Right ventricle myocardium superior (tissue), 1 donor: ENCODE measurements around the gene SCYL2. TPM values are rescaled to one million over a fixed set of nuclear protein-coding genes. Genes with fewer than 3 reads are reported as not detected.
"Not testable (repeated sequence)": the region's sequence is repeated elsewhere in the genome, so short reads cannot be mapped to it uniquely, and the experiment has no call there.

Experiments
- ATAC-seq: fragments of 200-7000 bp; cut with Tn5 transposase; one replicate; pipeline ENCODE4 v1.9.1; 2020; ENCODE audit warnings: mild to moderate bottlenecking; ENCODE audit not compliant: poor library complexity
- DNase-seq: peaks from one replicate; pipeline ENCODE4 v3.0.0-alpha.2; 2020
- intact Hi-C: fragments of 100-400 bp; cut with DNase I; formaldehyde crosslinking; loops from one replicate; pipeline ENCODE4 v1.11.2; 2022
- long read RNA-seq: library from polyadenylated mRNA; unstranded; transcript quantifications from one replicate; pipeline ENCODE4 v2.0.0, GENCODE V29; 2021
- total RNA-seq: library from RNA; stranded (reverse); fragmentation: NEBNext Ultra II Directional; extraction: Animal tissue kit (Norgen Biotek cat#: 25700); gene quantifications from one replicate; pipeline ENCODE4 v1.2.1, GENCODE V29; 2021
- donor health status: DM: no; HTN: yes; CAD: no; lungs with severe emphysema.

The SCYL2 gene, protein sequence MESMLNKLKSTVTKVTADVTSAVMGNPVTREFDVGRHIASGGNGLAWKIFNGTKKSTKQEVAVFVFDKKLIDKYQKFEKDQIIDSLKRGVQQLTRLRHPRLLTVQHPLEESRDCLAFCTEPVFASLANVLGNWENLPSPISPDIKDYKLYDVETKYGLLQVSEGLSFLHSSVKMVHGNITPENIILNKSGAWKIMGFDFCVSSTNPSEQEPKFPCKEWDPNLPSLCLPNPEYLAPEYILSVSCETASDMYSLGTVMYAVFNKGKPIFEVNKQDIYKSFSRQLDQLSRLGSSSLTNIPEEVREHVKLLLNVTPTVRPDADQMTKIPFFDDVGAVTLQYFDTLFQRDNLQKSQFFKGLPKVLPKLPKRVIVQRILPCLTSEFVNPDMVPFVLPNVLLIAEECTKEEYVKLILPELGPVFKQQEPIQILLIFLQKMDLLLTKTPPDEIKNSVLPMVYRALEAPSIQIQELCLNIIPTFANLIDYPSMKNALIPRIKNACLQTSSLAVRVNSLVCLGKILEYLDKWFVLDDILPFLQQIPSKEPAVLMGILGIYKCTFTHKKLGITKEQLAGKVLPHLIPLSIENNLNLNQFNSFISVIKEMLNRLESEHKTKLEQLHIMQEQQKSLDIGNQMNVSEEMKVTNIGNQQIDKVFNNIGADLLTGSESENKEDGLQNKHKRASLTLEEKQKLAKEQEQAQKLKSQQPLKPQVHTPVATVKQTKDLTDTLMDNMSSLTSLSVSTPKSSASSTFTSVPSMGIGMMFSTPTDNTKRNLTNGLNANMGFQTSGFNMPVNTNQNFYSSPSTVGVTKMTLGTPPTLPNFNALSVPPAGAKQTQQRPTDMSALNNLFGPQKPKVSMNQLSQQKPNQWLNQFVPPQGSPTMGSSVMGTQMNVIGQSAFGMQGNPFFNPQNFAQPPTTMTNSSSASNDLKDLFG
- total RNA-seq: 24.7 TPM
- long read RNA-seq, full-length matches to known transcripts: 12 of 27 reads
- long read RNA-seq, partial matches to known transcripts: 4 of 27 reads
- long read RNA-seq, other reads (novel, unspliced or antisense): 11 of 27 reads

DNA sequence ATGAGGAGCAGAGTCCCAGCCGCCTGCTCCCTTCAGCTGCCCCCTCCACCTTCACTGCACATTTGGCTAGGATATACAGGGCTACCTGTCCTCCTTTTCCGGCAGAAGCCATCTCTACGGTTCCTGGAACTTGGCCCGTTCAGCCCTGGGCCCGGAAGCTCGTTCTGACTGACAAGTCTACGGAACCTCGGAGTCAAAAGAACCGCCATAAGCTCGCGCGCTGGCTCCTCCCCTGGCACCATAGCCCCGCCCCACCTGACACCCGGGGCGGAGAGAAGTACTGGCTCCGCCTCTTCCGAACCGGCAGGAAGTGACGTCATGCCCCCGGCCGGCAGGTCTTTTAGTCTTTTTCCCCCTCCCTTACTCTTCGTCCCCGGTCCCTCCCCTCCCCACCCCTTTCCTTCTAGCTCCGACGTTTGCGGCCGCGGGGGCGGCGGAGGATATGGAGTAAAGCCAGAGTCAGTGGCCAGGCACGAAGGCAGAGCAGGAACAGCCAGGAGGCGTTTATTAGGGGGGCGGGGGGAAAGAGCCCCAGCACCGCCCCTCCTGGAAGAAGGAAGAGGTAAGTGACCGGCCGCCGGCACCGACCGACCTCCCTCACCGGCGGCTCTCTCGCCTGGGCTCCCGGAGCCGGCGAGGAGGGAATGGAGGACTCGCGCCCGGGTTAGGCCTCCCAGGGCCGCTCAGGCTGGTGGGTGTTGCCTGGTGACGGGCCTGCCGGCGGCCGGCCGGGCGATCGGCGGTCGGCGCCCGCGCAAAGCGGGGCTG is at the start of gene SCYL2, which contains the start of gene DEPDC4:
Gene SCYL2, plus strand, starts transcription at position 343 of the 768 bp plus-strand sequence. CDS start 15,794 bp downstream, outside the sequence.
Gene DEPDC4, minus strand, starts transcription at position 245 of the 768 bp plus-strand sequence. Its CDS starts 3 bp downstream, at position 242.
- DNase-seq (peak; percentile 96), ATAC-seq (peak; percentile 98)
- intact Hi-C loops: loop anchor here (10.0 kb wide), 1 partner anchor 132 kb away; no protein-coding TSS in a partner anchor

DNA sequence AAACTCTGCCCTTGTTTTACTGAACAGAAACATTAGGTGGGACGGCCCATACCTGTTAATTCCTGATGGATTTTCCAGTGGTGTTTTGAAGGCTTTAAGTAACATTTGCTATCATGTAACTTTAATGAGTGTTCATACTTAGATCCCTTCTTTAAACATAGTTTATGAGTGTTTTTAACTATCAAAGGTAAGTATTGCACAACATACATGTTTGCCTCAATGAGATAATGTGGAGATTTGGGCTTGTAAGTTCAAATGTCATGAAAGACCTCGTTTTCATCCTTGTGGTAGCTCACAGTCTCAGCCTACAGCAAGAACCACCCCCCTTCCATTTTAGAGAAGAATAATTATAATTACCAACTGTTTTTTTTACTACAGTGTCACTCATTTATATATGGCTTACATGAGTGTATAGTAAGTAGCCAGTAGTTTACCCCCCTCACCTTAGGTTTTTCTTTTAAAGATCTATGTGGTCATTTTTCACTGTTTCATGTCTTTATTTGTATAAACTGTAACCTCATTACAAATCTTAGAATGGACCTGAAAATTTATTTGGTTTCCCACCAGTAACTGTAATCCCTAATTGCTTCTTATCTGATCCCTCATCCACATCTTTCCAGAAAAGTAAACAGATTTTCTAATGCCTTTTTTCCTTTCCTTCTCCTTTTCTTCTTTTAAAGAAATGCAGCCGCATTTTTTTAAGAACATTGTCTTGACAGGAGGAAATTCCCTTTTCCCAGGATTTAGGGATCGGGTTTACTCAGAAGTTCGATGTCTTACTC is 47.5 kb upstream of the SCYL2 start:
- DNase-seq (no peak), ATAC-seq (no peak)
- intact Hi-C loops: no loop called here

DNA sequence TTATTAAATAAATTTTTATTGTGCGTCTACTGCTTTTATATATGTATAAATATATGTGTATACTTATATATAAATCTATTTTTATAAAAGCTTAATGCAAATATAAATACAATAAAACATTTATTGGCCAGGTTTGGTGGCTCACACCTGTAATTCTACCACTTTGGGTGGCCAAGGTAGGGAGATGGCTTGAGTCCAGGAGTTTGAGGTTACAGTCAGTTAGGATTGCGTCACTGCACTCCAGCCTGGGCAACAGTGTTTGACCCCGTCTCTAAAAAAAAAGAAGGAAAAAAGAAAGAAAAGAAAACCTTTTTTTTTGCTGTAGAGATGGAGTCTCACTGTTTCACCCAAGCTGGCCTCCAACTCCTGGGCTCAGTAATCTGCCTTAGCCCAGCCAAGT is 45.5 kb upstream of the SCYL2 start:
- no peak for DNase-seq
- intact Hi-C loops: no loop called here

DNA sequence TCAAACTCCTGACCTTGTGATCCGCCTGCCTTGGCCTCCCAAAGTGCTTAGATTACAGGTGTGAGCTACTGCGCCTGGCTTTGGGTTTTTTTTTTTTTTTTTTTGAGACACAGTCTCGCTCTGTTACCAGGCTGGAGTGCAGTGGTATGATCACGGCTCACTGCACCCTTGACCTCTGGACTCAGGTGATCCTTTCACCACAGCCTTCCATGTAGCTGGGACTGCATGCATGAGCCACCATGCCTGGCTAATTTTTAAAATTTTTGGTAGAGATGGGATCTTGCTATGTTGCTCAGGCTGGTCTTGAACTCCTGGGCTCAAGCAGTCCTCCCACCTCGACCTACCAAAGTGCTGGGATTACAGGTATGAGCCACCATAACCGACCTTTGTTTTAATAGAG is 44.8 kb upstream of the SCYL2 start:
- intact Hi-C loops, DNase-seq, ATAC-seq: not testable (repeated sequence)

More for the DNA sequence above, 45.5 kb upstream of the SCYL2 start:
- no peak for ATAC-seq

DNA sequence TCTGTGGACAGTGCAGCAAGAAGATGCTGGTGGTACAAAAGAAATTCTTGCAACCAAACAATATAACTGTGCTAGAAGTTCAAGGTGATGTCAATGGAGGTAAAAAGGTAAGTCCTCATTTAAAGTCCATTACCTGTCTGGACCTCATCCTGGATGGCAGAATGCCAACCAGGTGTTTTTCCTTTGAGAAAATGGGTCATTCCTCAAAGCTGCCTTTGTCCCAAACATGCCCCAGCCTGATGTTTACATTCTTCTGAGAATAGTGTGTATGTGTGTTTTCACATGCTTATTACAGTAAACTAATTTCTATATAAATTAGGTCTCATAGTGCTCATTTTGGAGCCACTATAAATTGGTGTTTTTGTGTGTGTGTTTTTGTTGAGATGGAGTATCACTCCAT is 41.5 kb upstream of the SCYL2 start:
- intact Hi-C loops: no loop called here
- DNase-seq (no peak), ATAC-seq (no peak)

DNA sequence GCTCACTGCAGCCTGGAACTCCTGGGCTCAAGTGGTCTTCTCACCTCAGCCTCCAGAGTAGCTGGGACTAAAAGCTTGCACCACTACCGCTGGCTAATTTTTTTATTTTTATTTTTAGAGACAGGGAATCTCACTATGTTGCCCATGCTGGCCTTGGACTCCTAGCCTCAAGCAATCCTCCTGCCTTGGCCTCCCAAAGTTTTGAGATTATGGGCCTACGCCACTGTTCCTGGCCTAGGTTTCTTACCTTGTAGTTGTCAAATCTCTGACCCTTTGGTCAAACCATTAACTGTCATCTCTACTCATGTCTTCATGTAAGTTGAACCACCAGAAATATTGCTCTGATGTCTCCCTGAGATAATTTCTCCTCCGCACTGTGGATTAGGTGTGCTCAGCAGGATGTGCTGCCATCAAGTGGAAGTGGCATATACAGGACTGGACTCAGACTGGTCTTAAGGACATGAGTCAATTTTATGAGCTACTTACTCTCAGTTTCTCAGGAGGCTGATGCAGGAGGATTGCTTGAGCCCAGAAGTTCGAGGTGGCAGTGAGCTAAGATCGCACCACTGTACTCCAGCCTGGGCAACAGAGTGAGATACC is 37.8 kb upstream of the SCYL2 start:
- ATAC-seq: no peak
- intact Hi-C loops: no loop called here
- DNase-seq: no peak

DNA sequence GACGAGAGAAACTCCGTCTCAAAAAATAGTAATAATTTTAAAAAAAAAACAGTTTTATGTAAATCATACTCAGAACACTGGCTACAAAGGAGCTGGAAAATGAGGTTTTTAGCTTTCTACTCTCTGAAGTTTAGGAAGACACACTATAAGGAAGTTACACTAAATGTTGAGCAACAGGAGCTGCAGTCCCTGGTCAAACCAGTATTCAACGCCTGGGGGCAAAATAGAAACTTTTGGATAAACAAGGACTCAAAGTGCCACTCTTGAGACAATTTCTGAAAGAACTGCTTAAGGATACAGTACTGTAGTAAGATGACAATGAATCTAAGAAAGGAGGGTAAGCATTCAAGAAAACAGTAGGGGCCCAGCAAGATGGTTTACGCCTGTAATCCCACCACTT is 37.1 kb upstream of the SCYL2 start:
- intact Hi-C loops: loop anchor here (10.0 kb wide), 1 partner anchor 325 kb away; no protein-coding TSS in a partner anchor
- DNase-seq: no peak
- no peak for ATAC-seq

DNA sequence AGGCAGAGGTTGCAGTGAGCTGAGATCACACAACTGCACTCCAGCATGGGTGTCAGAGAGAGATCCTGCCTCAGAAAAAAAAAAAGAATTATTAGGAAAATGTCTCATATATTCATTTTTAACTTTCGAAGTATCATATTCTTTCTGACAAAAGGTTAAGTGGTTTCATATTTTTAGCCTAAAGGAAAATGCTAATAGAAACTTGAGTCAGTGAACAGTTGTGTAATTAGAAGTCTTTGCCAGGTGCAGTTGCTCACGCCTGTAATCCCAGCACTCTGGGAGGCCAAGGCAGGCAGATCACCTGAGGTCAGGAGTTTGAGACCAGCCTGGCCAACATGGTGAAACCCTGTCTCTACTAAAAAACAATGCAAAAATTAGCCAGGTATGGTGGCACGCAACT is 35.1 kb upstream of the SCYL2 start:
- ATAC-seq, DNase-seq: not testable (repeated sequence)
- intact Hi-C loops: loop anchor here (10.0 kb wide), 1 partner anchor 323 kb away; no protein-coding TSS in a partner anchor

DNA sequence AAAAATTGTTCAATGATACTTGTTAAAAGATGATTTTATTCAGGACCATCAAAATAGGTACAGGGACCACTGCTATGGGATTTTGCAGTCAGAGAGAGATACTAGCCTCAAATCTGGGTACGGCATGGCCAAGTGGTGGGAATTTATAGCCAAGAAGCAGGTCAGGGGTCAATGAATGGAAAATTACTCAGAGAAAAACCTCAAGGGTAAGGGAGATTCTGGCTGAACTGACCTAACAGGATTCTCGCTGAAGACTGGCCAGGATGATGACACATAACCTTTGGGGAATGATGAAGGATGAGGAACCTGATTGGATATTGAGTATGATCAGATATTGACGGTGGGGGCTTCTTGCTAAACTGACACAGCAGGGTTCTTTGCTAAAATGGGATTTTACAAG is 32.8 kb upstream of the SCYL2 start:
- DNase-seq: no peak
- ATAC-seq: no peak
- intact Hi-C loops: loop anchor here (10.0 kb wide), 1 partner anchor 321 kb away; no protein-coding TSS in a partner anchor

DNA sequence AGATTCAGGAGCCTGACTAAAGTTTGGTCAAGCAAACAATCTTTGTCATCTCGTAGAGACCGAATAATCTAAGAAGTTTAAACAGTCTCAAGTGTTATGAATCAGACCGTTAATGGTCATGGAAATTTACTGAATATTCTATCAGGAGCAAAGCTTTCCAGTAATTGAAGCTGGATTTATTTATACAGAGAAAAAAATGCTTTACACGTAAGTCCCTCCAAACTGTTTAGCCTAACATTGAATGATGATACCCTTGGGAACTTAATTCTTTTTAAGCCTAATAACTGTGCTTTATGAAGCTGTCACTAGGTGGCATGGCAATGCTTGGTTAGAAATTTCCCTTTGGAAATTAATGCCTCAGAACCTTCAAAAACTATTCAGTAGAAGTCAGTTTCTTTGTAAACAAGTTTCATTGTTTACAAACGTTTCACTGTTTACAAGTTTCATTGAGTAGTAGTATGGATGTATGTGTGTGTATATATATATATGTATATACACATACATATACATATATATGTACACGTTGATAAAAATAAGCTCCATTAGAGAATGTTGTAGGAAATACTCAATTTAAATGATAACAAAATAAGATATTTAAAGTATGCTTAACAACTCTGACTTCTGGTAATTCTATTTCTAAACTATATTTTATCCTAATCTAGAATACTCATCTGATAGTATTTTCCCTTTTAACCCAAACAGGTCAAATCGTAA is 32.2 kb upstream of the SCYL2 start:
- intact Hi-C loops: loop anchor here (5.0 to 10.0 kb wide), 2 partner anchors 320 to 498 kb away; no protein-coding TSS in a partner anchor
- DNase-seq (no peak), ATAC-seq (peak; percentile 61)

DNA sequence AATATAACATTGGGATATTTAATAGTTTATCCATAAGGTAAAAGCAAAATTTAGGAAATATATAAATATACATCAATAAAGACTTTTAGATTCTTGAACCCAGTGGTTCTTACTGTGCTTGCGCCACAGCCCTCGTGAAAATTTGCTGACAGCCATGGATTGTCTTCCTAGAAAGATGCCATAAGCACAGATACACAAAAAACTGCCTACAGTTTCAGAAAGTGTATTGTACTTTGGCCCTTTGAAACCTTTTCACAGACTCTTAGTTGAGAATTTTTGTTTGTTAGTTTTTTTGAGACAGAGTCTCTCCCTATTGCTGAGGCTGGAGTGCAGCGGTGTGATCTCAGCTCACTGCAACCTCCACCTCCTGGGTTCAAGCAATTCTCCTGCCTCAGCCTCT is 28.2 kb upstream of the SCYL2 start:
- DNase-seq (no peak), ATAC-seq (no peak)
- intact Hi-C loops: loop anchor here (5.0 to 10.0 kb wide), 2 partner anchors 316 to 494 kb away; no protein-coding TSS in a partner anchor

DNA sequence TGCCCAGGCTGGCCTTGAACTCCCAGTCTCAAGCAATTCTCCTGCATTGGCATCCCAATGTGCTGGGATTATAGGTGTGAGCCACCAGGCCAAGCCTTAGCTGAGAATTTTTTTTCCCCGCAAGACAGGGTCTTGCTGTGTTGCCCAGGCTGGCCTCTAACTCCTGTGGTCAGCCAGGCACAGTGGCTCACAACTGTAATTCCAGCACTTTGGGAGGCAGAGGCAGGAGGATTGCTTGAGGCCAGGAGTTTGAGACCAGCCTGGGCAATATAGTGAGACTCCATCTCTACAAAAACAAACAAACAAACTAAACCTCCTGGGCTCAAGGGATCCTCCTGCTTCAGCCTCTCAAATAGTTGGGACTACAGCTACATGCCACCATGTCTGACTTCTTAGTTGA is 27.4 kb upstream of the SCYL2 start:
- DNase-seq (no peak), ATAC-seq (no peak)
- intact Hi-C loops: loop anchor here (5.0 to 10.0 kb wide), 2 partner anchors 315 to 493 kb away; no protein-coding TSS in a partner anchor

DNA sequence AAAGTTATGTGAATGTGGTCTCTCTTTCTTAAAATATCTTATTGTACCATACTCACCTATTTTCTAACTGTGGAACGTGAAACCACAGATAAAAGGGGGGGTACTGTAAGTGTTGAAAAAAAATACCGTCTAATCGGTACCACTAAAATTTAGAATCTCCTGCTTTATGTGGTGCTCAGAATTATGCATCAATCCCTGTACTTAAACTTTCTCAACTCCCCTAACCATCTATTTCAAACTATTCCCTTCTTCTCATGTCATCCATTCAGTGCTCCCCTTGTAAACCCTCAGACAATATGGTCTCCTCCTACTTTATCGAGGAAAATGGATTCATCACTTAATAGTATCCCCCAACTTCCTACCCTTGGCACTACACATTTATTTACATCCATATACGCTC is 23.8 kb upstream of the SCYL2 start:
- ATAC-seq (no peak), DNase-seq (no peak)
- intact Hi-C loops: no loop called here

DNA sequence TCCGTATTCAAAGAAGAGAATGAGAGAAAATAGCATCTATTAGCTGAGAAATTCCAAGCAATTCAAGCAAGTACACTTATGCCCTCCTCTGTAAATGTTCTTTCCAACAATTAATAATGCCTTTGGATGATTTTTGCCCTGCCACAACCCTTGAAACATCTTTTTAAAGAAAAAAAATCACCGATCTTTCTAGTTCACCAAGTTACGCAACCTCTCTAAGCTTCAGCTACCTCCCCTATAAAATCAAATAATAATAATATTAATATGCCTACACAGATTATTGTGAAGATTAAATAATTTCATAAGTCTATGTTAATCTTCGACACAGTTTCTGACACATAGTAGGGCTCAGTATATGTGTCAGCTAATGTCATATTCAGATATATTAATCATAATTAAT is 19.2 kb upstream of the SCYL2 start:
- ATAC-seq: no peak
- DNase-seq: no peak
- intact Hi-C loops: no loop called here

DNA sequence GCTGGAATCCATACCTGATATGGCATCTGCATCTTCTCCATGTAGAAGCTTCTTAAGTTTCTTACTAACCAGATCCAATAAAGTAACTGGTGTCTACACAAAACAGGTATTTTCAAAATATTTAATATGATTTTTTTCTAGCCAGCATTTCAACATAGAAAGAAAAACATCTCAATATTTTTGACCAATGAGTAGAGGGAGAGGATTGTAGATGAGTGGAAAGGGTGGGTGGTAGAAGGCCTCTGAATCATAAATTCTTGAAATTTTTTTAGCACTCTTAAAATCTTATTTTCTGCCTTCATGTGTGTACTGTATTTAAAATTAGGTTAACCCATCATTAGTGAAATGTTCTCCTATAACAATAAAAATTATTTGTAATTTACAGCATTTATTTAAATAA is 18.1 kb upstream of the SCYL2 start:
- ATAC-seq (no peak), DNase-seq (no peak)
- intact Hi-C loops: no loop called here

DNA sequence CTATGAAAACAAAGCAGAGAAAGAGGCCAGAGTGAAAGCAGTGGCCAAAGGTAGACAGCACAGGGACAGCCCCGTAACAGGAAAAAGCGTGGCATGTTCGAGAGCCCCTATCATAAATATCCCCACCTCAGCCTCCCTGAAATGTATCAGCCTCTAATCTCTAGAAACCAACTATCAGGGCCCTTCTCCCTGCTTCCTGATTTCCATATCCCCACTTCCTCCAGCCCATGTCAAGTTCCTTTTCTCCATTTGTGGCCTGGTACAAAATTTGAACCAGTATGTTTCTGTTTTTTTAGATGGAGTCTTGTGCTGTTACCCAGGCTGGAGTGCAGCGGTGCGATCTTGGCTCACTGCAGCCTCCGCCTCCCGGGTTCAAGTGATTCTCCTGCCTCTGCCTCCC is 17.0 kb upstream of the SCYL2 start:
- ATAC-seq (no peak), DNase-seq (no peak)
- intact Hi-C loops: no loop called here
